ENCODE data around the gene KRT79.

GRCh38 chr12:52873513-52873831, 39.4 kb upstream of the KRT79 start:
- TF ChIP-seq POLR2A (IDR thresholded peaks at IDR 0.05; ENCODE audit: low read depth, low read length) (no peak), POLR2AphosphoS5 (IDR thresholded peaks at IDR 0.05; ENCODE audit: low read depth, low read length) (no peak), PAX5 (IDR thresholded peaks at IDR 0.05; ENCODE audit: insufficient read depth, low read length, severe bottlenecking) (no peak), SPI1 (IDR thresholded peaks at IDR 0.05; ENCODE audit: low read depth, low read length) (no peak)

Data from GM12891 (cell line).